Activated naive CD8-positive, alpha-beta T cell (primary cell): ENCODE results near the gene SLC25A23.
"Not testable (repeated sequence)": the region's sequence is repeated elsewhere in the genome, so short reads cannot be mapped to it uniquely, and the experiment has no call there.

ENCODE experiments used
- H3K27ac Mint-ChIP-seq: one replicate; pipeline ENCODE4 v1.8.0; 2021; ENCODE audit warnings: mixed read lengths
- H3K27me3 Mint-ChIP-seq: one replicate; pipeline ENCODE4 v1.8.0; 2021; ENCODE audit warnings: mixed read lengths
- H3K36me3 Mint-ChIP-seq: one replicate; pipeline ENCODE4 v1.8.0; 2021; ENCODE audit warnings: mixed read lengths
- H3K4me1 Mint-ChIP-seq: one replicate; pipeline ENCODE4 v1.8.0; 2021; ENCODE audit warnings: low read depth, mixed read lengths
- H3K4me3 Mint-ChIP-seq: one replicate; pipeline ENCODE4 v1.8.0; 2021; ENCODE audit warnings: mild to moderate bottlenecking, mixed read lengths
- H3K9me3 Mint-ChIP-seq: one replicate; pipeline ENCODE4 v1.8.0; 2021; ENCODE audit warnings: low read depth, mixed read lengths

SLC25A23 gene

GRCh38 chr19:6451583-6452222 lies 7.9 kb downstream of the SLC25A23 start:
- Mint-ChIP-seq H3K4me3 (no peak overlapping the region), H3K27ac (no peak overlapping the region), H3K36me3 (peaks cover 28% of the 10 kb centered on the region)

GRCh38 chr19:6450166-6450565 lies 9.4 kb downstream of the SLC25A23 start:
- Mint-ChIP-seq H3K36me3 (peaks cover 27% of the 10 kb centered on the region), H3K4me1 (no peaks in the 10 kb centered on the region), H3K9me3 (no peaks in the 10 kb centered on the region), H3K27ac (no peak overlapping the region), H3K27me3 (no peaks in the 10 kb centered on the region), H3K4me3 (no peak overlapping the region)

More at GRCh38 chr19:6451583-6452222, 7.9 kb downstream of the SLC25A23 start:
- Mint-ChIP-seq H3K9me3 (no peaks in the 10 kb centered on the region), H3K4me1 (no peaks in the 10 kb centered on the region), H3K27me3 (no peaks in the 10 kb centered on the region)

- no peaks in the 10 kb centered on the region for H3K9me3 Mint-ChIP-seq
- peaks cover 15% of the 10 kb centered on the region for H3K36me3 Mint-ChIP-seq
- H3K4me1 Mint-ChIP-seq: no peaks in the 10 kb centered on the region
- no peak overlapping the region for H3K27ac Mint-ChIP-seq
- no peak overlapping the region for H3K4me3 Mint-ChIP-seq
- H3K27me3 Mint-ChIP-seq: no peaks in the 10 kb centered on the region
Measured at GRCh38 chr19:6448045-6448444, 11.5 kb downstream of the SLC25A23 start.

DNA sequence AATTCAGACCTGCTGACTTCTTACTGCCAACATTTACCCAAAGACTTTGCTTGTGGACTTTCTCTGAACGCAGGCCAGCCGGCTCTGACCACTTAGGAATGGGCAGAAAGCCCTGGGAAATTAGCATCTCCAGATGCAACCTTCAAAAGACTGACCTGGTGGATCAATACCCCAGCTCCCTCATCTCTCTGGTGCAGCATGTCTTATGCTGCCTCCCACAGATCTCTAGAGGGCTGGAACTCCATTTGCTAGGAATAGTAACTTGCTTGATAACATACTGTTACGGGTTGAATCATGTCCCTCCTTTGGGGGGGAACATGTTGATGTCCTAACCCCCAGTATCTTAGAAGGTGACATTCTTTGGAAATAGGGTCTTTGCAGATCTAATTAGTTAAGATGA lies 13.1 kb downstream of the SLC25A23 start:
- Mint-ChIP-seq H3K4me1 (no peaks in the 10 kb centered on the region), H3K27me3 (no peaks in the 10 kb centered on the region), H3K9me3 (no peaks in the 10 kb centered on the region), H3K36me3 (peaks cover 11% of the 10 kb centered on the region), H3K27ac (no peak overlapping the region), H3K4me3 (no peak overlapping the region)

GRCh38 chr19:6443986-6444385 lies 15.6 kb downstream of the SLC25A23 start:
- Mint-ChIP-seq H3K27me3 (no peaks in the 10 kb centered on the region), H3K36me3 (peaks cover 6% of the 10 kb centered on the region), H3K27ac (no peak overlapping the region), H3K4me1 (no peaks in the 10 kb centered on the region), H3K4me3 (no peak overlapping the region), H3K9me3 (no peaks in the 10 kb centered on the region)

DNA sequence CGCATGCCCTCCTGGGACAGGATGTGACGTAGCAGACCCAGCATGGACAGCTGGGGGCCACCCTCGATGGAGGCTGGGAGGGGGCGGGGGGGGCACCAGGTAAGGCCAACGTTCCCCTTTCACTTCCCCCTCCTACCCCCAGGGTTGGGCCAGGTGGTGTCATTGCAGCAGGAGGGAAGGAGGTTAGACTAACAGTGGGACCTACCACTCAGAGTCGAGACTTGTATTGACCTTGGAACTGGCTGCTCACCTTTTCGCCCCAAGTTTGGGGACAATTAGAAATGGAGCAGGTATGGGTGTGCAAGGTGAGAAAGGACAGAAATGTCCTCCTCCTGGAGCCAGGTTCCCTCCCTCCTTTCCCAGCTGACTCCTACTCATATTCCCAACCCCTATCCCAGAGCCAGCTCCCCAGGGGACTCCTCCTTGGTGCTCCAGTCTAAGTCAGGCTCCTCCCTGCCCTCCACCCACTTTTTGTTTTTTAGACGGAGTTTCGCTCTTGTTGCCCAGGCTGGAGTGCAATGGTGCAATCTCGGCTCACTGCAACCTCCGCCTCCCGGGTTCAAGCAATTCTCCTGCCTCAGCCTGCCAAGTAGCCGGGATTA lies 17.4 kb downstream of the SLC25A23 start:
- no peak overlapping the region for H3K27ac Mint-ChIP-seq
- no peaks in the 10 kb centered on the region for H3K4me1 Mint-ChIP-seq

DNA sequence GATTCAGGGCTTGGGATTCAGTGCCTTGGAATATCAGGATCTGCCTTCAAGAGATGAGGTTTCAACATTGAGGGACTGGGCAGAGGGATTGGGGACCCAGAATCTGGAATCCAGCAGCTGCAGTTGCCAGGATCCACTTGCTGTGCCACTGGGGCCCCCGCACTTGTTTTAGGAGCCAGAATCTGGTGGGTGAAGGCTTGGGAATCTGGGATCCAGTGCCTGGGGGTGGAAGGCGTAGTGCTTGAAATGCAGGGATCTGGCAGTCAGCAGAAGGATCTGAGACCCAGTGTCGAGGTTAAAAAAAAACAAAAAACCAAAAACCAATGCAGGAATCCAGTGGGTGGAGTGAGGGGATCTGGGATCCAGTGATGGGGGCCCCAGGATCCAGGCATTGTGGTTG lies 18.7 kb downstream of the SLC25A23 start:
- no peak overlapping the region for H3K27ac Mint-ChIP-seq
- no peaks in the 10 kb centered on the region for H3K9me3 Mint-ChIP-seq
- H3K27me3 Mint-ChIP-seq: no peaks in the 10 kb centered on the region
- no peaks in the 10 kb centered on the region for H3K36me3 Mint-ChIP-seq
- H3K4me1 Mint-ChIP-seq: no peaks in the 10 kb centered on the region
- H3K4me3 Mint-ChIP-seq: no peak overlapping the region

More for the DNA sequence above, 17.4 kb downstream of the SLC25A23 start:
- no peaks in the 10 kb centered on the region for H3K9me3 Mint-ChIP-seq
- H3K27me3 Mint-ChIP-seq: no peaks in the 10 kb centered on the region
- no peak overlapping the region for H3K4me3 Mint-ChIP-seq
- peaks cover 6% of the 10 kb centered on the region for H3K36me3 Mint-ChIP-seq

- no peaks in the 10 kb centered on the region for H3K27me3 Mint-ChIP-seq
- no peaks in the 10 kb centered on the region for H3K36me3 Mint-ChIP-seq
- no peaks in the 10 kb centered on the region for H3K4me1 Mint-ChIP-seq
- no peak overlapping the region for H3K27ac Mint-ChIP-seq
- no peaks in the 10 kb centered on the region for H3K9me3 Mint-ChIP-seq
- no peak overlapping the region for H3K4me3 Mint-ChIP-seq
Measured at GRCh38 chr19:6439743-6440142, 19.8 kb downstream of the SLC25A23 start.

- no peaks in the 10 kb centered on the region for H3K36me3 Mint-ChIP-seq
- no peaks in the 10 kb centered on the region for H3K27me3 Mint-ChIP-seq
- no peak within 1 kb of the TSS for H3K27ac Mint-ChIP-seq
- H3K4me3 Mint-ChIP-seq: no peak within 1 kb of the TSS
- peaks cover 5% of the 10 kb centered on the region for H3K4me1 Mint-ChIP-seq
- no peaks in the 10 kb centered on the region for H3K9me3 Mint-ChIP-seq
Measured at GRCh38 chr19:6433663-6434062, 25.9 kb downstream of the SLC25A23 start, which contains the start of gene SLC25A41. Gene SLC25A41, minus strand, starts transcription at chr19:6433763. Its CDS starts 70 bp downstream, at chr19:6433693.

GRCh38 chr19:6433165-6433564 lies 26.4 kb downstream of the SLC25A23 start:
- Mint-ChIP-seq H3K27ac (no peak overlapping the region), H3K4me1 (peaks cover 5% of the 10 kb centered on the region), H3K27me3 (no peaks in the 10 kb centered on the region), H3K36me3 (no peaks in the 10 kb centered on the region), H3K9me3 (no peaks in the 10 kb centered on the region), H3K4me3 (no peak overlapping the region)

DNA sequence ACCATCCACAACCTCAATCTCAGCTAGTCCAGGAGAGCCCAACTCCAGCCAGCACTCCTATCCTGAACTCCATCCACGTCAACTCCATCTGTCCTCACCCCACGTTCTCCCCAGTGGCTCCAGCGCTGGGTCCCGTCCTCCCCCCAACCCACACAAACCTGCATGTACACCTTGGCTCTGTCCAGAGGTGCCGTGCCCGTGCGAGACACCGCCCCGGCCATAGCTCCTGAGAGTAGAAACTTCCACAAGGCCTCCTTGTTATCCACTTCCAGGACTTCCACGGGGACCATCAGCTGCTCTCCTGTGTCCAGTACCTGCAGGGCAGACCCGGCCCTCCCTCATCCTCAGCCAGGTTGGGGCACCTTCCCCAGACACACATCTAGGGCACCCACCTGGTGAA lies 27.7 kb downstream of the SLC25A23 start:
- Mint-ChIP-seq H3K4me3 (no peak overlapping the region), H3K4me1 (peaks cover 5% of the 10 kb centered on the region), H3K36me3 (no peaks in the 10 kb centered on the region), H3K27me3 (no peaks in the 10 kb centered on the region), H3K27ac (peak overlapping the region; percentile 41), H3K9me3 (no peaks in the 10 kb centered on the region)

DNA sequence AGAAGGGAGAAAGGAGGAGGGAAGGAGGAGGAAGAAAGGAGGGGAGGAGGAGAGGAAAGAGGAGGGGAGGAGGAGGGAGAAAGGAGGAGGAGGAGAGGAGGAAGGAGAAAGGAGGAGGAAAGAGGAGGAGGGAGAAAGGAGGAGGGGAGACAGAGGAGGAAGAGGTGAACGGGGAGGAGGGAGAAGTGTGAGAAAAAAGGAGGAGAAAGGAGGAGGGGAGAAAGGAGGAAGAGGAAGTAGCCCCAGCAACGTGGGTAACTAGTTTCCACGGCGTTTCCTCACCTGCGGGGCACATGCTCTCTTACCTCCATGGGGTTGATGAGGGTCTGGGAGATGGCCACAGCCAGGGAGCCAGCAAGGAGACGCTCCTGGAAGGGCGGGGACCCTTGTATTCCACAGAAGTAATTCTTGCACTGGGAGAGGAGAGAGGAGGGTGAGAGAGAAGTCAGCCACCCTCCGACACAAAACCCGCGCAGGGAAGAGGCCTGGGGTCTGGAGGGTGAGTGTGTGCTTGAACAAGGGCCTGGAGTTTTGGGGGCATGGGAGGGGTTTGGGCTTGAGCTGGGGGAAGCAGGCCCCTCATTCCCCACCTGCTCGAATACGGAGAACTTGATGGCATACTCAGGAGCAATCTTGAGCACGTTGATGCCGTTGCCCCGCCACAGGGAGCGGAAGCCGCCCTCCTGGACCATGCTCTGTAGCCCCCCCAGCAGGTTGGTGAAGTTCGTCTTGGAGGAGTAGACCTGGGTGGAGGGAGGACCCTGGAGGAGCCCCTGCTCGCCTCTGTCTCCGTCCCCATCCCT lies 30.0 kb downstream of the SLC25A23 start:
- Mint-ChIP-seq H3K4me3 (peak overlapping the region; percentile 74), H3K27me3 (no peaks in the 10 kb centered on the region), H3K4me1 (peaks cover 16% of the 10 kb centered on the region)

GRCh38 chr19:6428692-6429418 lies 30.7 kb downstream of the SLC25A23 start:
- H3K4me1 Mint-ChIP-seq: peaks cover 16% of the 10 kb centered on the region
- not testable (repeated sequence) for H3K36me3 Mint-ChIP-seq, H3K4me3 Mint-ChIP-seq, H3K27me3 Mint-ChIP-seq, H3K9me3 Mint-ChIP-seq, H3K27ac Mint-ChIP-seq

More for the DNA sequence above, 30.0 kb downstream of the SLC25A23 start:
- Mint-ChIP-seq H3K9me3 (no peaks in the 10 kb centered on the region), H3K27ac (no peak overlapping the region), H3K36me3 (no peaks in the 10 kb centered on the region)

GRCh38 chr19:6427131-6427530 lies 32.5 kb downstream of the SLC25A23 start:
- H3K4me3 Mint-ChIP-seq: no peak overlapping the region
- H3K9me3 Mint-ChIP-seq: no peaks in the 10 kb centered on the region
- peaks cover 29% of the 10 kb centered on the region for H3K4me1 Mint-ChIP-seq
- H3K27me3 Mint-ChIP-seq: no peaks in the 10 kb centered on the region
- H3K36me3 Mint-ChIP-seq: no peaks in the 10 kb centered on the region
- H3K27ac Mint-ChIP-seq: no peak overlapping the region
